ENCODE data around the gene AMFR.

DNA sequence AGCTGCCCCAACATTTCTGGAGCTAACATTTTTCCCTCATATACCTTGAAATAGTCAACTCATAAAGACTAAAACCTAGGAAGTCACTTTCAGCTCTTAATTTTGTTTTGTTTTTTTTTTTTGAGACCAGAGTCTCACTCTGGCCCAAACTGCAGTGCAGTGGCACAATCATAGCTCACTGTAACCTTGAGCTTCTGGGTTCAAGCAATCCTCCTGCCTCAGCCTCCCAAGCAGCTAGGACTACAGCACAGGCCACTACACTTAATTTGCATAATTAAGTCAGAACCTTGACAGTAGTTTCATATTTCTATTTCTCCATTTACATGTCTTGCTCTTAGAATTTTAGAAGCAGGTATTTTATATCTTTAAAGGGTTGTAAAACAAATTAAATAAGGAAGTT is 4.7 kb downstream of the AMFR start:
- TF ChIP-seq, protein P1, sequence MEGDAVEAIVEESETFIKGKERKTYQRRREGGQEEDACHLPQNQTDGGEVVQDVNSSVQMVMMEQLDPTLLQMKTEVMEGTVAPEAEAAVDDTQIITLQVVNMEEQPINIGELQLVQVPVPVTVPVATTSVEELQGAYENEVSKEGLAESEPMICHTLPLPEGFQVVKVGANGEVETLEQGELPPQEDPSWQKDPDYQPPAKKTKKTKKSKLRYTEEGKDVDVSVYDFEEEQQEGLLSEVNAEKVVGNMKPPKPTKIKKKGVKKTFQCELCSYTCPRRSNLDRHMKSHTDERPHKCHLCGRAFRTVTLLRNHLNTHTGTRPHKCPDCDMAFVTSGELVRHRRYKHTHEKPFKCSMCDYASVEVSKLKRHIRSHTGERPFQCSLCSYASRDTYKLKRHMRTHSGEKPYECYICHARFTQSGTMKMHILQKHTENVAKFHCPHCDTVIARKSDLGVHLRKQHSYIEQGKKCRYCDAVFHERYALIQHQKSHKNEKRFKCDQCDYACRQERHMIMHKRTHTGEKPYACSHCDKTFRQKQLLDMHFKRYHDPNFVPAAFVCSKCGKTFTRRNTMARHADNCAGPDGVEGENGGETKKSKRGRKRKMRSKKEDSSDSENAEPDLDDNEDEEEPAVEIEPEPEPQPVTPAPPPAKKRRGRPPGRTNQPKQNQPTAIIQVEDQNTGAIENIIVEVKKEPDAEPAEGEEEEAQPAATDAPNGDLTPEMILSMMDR (IDR thresholded peaks at IDR 0.05; ENCODE audit: control extremely low read depth in 1 of 3, insufficient read depth in 1 of 3, low read depth in 1 of 3, low read length in 3 of 3), result no peak
- no peak for TF ChIP-seq BACH1 (IDR thresholded peaks at IDR 0.05; ENCODE audit: low read length)
- no peak for TF ChIP-seq CHD2 (IDR thresholded peaks at IDR 0.05; ENCODE audit: low read length)
- TF ChIP-seq TAF7 (optimal IDR thresholded peaks at IDR 0.05; ENCODE audit: borderline replicate concordance, low read depth, low read length), result no peak
